Ascending aorta (tissue), 2 donors: ENCODE results near the gene RPL27. TPM values are rescaled to one million over a fixed set of nuclear protein-coding genes. Genes with fewer than 3 reads are reported as not detected.

Experiments
- DNase-seq, 2 donors: peaks; one replicate each; pipeline ENCODE4 v3.0.0-alpha.2; 2019; ENCODE audit warnings: low spot score in 2 of 2
- H3K27ac ChIP-seq, 2 donors: fragments of 200-600 bp; sonication (generic); one replicate each; pipeline ENCODE4 v1.5.1; 2016 to 2017; ENCODE audit warnings: mild to moderate bottlenecking in 1 of 2
- H3K27me3 ChIP-seq: fragments of 200-600 bp; sonication (generic); one replicate; pipeline ENCODE4 v1.5.1; 2017
- H3K36me3 ChIP-seq, 2 donors: fragments of 200-600 bp; sonication (generic); one replicate each; pipeline ENCODE4 v1.5.1; 2016
- H3K4me1 ChIP-seq, 2 donors: fragments of 200-600 bp; sonication (generic); one replicate each; pipeline ENCODE4 v1.5.1; 2016 to 2017; ENCODE audit warnings: mild to moderate bottlenecking in 1 of 2
- H3K4me3 ChIP-seq, 2 donors: fragments of 200-600 bp; sonication (generic); one replicate each; pipeline ENCODE4 v1.5.1; 2016 to 2017; ENCODE audit warnings: mild to moderate bottlenecking in 1 of 2
- H3K9me3 ChIP-seq, 2 donors: fragments of 200-600 bp; sonication (generic); one replicate each; pipeline ENCODE4 v1.5.1; 2016
- intact Hi-C: fragments of 100-400 bp; cut with DNase I; formaldehyde crosslinking; loops from one replicate; pipeline ENCODE4 v1.15.1; 2023
- total RNA-seq: library from RNA; depleted of rRNA; stranded (reverse); fragments of >200 nt; gene quantifications from one replicate; pipeline ENCODE4 v1.1.0, GENCODE V29; 2016
- TF ChIP-seq, protein P1 (sequence below), 3 experiments: fragments of 200-600 bp in 2 of 3; fragments of 450-650 bp in 1 of 3; sonication (generic) in 2 of 3; IDR thresholded peaks; one replicate each; pipeline ENCODE4 v1.5.1; 2016 to 2019; ENCODE audit warnings: antibody characterized with exemption in 3 of 3, mild to moderate bottlenecking in 1 of 3, moderate library complexity in 1 of 3

Gene RPL27
- total RNA-seq, 1 donor from 2014 or later: 417 TPM

- no peaks in the 10 kb centered on the region for H3K36me3 ChIP-seq
- no peak overlapping the region for H3K27ac ChIP-seq
- TF ChIP-seq, protein P1, sequence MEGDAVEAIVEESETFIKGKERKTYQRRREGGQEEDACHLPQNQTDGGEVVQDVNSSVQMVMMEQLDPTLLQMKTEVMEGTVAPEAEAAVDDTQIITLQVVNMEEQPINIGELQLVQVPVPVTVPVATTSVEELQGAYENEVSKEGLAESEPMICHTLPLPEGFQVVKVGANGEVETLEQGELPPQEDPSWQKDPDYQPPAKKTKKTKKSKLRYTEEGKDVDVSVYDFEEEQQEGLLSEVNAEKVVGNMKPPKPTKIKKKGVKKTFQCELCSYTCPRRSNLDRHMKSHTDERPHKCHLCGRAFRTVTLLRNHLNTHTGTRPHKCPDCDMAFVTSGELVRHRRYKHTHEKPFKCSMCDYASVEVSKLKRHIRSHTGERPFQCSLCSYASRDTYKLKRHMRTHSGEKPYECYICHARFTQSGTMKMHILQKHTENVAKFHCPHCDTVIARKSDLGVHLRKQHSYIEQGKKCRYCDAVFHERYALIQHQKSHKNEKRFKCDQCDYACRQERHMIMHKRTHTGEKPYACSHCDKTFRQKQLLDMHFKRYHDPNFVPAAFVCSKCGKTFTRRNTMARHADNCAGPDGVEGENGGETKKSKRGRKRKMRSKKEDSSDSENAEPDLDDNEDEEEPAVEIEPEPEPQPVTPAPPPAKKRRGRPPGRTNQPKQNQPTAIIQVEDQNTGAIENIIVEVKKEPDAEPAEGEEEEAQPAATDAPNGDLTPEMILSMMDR (IDR thresholded peaks at IDR 0.05): no peak
- peaks cover 0 to 3% of the 10 kb centered on the region in 2 donors for H3K4me1 ChIP-seq
- no peaks in the 10 kb centered on the region for H3K27me3 ChIP-seq
- intact Hi-C loops: no loop called here
- H3K4me3 ChIP-seq: no peak overlapping the region
- H3K9me3 ChIP-seq: no peaks in the 10 kb centered on the region
- DNase-seq: no peak
These were observed 32.0 kb downstream of the RPL27 start for GRCh38 chr17:43030137-43030767.

- H3K27ac ChIP-seq: no peak overlapping the region
- DNase-seq: no peak
- no peaks in the 10 kb centered on the region for H3K36me3 ChIP-seq
- TF ChIP-seq, protein P1 (IDR thresholded peaks at IDR 0.05): no peak
- no peaks in the 10 kb centered on the region for H3K4me1 ChIP-seq
- no peaks in the 10 kb centered on the region for H3K27me3 ChIP-seq
- no peak overlapping the region for H3K4me3 ChIP-seq
- no peaks in the 10 kb centered on the region for H3K9me3 ChIP-seq
- intact Hi-C loops: no loop called here
These were observed 33.4 kb downstream of the RPL27 start for GRCh38 chr17:43031666-43032065.

GRCh38 chr17:43033948-43034881 is 36.0 kb downstream of the RPL27 start:
- no peak for DNase-seq
- H3K27me3 ChIP-seq: no peaks in the 10 kb centered on the region
- TF ChIP-seq, protein P1 (IDR thresholded peaks at IDR 0.05): no peak
- H3K36me3 ChIP-seq: no peaks in the 10 kb centered on the region
- no peak overlapping the region for H3K4me3 ChIP-seq
- H3K27ac ChIP-seq: no peak overlapping the region
- intact Hi-C loops: no loop called here
- H3K4me1 ChIP-seq: no peaks in the 10 kb centered on the region
- H3K9me3 ChIP-seq: no peaks in the 10 kb centered on the region

DNA sequence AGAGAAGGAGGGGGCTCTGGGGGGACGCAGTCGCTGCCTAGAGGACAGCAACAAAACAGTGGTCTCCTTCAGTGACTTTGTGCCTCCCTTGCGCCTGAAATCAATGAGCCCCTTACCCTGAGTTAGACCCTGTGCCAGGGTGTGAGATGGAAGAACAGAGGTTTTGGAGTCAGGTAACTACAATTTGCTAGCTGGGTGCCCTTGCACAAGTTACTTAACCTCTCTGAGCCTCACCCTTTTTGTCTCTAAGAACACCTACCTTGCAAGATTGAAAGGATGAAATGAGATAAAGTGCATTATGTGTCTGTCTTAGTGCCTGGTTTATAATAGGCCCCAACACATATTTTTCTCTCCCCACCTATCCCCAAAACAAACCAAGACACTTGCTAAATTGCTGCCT is 36.7 kb downstream of the RPL27 start:
- intact Hi-C loops: no loop called here
- TF ChIP-seq, protein P1 (IDR thresholded peaks at IDR 0.05): no peak
- no peaks in the 10 kb centered on the region for H3K9me3 ChIP-seq
- no peaks in the 10 kb centered on the region for H3K36me3 ChIP-seq
- H3K4me1 ChIP-seq: no peaks in the 10 kb centered on the region
- DNase-seq: no peak
- no peak overlapping the region for H3K4me3 ChIP-seq
- no peaks in the 10 kb centered on the region for H3K27me3 ChIP-seq
- no peak overlapping the region for H3K27ac ChIP-seq

- Histone ChIP-seq H3K4me1 (no peaks in the 10 kb centered on the region), H3K36me3 (no peaks in the 10 kb centered on the region), H3K27ac (no peak overlapping the region), H3K9me3 (no peaks in the 10 kb centered on the region), H3K27me3 (no peaks in the 10 kb centered on the region), H3K4me3 (no peak overlapping the region)
- TF ChIP-seq, protein P1 (IDR thresholded peaks at IDR 0.05): no peak
- no peak for DNase-seq
- intact Hi-C loops: no loop called here
These were observed 41.4 kb downstream of the RPL27 start for GRCh38 chr17:43039646-43040045.
